HT1080 (cell line): ENCODE data around the gene NUP43. TPM values are rescaled to one million over a fixed set of nuclear protein-coding genes. Genes with fewer than 3 reads are reported as not detected.
A peak's percentile ranks its signal among the peaks of the same experiment; 100 is the strongest.
"Not testable (repeated sequence)": the region's sequence is repeated elsewhere in the genome, so short reads cannot be mapped to it uniquely, and the experiment has no call there.

ENCODE experiments used
- DNase-seq: peaks from one replicate; pipeline ENCODE4 v3.0.0-alpha.2; 2015; ENCODE audit warnings: low read depth
- polyA plus RNA-seq, 2 experiments: library from polyadenylated mRNA; depleted of rRNA; stranded (reverse); fragments of >200 nt; gene quantifications; 2 replicates each; pipeline ENCODE4 v1.2.3, GENCODE V29; 2015
- total RNA-seq: library from RNA; depleted of rRNA; stranded (reverse); fragments of >200 nt; shearing (Covaris generic); gene quantifications from 2 replicates; pipeline ENCODE4 v1.2.3, GENCODE V29; 2014; rRNA removed

NUP43 gene, protein sequence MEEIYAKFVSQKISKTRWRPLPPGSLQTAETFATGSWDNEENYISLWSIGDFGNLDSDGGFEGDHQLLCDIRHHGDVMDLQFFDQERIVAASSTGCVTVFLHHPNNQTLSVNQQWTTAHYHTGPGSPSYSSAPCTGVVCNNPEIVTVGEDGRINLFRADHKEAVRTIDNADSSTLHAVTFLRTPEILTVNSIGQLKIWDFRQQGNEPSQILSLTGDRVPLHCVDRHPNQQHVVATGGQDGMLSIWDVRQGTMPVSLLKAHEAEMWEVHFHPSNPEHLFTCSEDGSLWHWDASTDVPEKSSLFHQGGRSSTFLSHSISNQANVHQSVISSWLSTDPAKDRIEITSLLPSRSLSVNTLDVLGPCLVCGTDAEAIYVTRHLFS
- 42.5 and 49.7 TPM in 2 replicates for total RNA-seq
- 34.3 and 42.0 TPM in 2 replicates for polyA plus RNA-seq (2015; cell fraction: cytosol; rRNA removed)
- polyA plus RNA-seq (2015; cell fraction: nucleus; rRNA removed), result 69.6 and 90.1 TPM in 2 replicates

DNA sequence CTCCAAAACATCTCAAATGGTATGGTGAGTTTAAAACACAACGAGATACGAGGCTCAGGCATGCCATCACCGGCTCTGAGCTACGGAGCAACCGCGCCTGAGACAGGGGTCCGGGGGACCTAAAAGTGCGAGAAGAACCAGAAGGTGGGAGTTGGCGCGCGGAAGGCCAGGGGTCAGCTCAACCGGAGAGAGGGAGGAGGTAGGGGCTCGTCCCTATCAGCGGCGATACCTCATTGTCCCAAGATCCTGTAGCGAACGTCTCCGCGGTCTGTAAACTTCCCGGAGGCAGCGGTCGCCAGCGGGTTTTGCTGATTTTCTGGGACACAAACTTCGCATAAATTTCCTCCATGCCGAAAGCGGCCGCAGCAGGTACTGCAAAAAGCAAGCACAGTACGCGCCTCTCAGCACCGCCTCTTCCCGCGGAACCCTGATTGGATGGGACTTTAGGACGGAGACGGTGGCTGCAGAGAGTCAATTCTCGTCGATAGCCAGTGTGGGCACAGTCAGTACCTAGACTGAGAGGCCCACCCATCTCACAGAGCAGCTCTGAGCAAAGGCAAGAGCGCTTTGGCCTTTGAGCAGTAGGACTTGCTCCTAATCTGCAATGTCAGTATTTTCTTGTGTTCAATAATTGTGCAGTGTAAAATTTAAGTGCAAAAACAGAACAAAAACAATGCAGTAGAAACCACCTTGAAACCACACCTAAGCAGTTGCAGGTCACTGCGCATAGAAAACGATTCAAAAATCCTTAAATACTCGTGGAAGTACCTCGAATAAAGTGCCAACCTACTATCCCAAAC lies at the start of gene NUP43:
Gene NUP43 (minus strand): TSS at position 383 of the 800 bp plus-strand sequence. CDS start 34 bp downstream, at position 349.
- peak; percentile 89 for DNase-seq

DNA sequence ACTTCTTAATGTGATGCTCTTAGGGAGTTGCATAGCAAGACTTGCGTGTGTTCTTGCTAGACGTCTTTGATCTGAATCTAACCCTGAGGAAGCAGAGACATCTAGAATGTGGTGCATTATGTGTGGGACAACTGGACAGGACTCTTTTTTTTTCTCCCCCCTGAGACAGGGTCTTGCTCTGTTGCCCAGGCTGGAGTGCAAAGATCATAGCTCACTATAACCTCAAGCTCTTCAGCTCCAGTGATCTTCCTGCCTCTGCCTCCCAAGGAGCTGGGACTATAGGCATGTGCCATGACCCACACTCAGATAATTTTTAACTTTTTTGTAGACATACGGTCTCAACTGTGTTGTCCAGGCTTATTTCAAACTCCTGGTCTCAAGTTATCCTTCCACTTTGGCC lies 37.2 kb upstream of the NUP43 start:
- DNase-seq, result no peak

DNA sequence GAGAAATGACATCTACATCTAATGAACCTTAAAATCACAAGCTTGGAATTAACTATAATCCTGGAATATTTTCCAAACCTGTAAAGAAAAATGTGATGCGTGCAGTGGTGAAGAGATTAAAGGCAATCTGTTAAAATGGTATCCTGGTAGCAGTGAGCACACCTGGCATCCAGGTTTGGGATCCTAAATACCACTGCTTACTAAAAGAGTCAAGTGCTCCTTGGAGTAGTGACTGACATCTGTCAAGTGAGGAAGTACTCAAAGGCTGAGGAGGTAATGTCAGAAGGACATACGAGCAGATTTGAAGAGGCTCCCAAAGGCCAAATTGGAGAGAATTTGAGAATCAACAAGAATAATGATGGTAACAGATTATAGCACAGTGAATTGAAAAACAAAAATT lies 36.0 kb upstream of the NUP43 start:
- DNase-seq, result no peak

DNA sequence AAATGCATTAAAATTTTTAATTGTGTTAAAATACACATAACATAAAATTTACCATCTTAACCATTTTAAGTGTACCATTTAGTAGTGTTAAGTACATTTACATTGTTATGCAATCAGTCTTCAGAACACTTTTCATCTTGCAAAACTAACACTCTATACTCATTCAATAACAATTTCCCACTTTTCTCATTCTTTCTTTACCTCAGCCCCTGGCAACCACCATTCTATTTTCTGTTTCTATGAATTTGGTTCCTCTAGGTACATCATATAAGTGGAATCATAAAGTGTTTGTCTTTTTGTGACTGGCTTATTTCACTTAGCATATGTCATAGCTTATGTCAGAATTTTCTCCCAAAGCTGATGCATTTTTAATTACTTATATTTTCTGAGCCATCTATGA lies 35.4 kb upstream of the NUP43 start:
- no peak for DNase-seq

DNA sequence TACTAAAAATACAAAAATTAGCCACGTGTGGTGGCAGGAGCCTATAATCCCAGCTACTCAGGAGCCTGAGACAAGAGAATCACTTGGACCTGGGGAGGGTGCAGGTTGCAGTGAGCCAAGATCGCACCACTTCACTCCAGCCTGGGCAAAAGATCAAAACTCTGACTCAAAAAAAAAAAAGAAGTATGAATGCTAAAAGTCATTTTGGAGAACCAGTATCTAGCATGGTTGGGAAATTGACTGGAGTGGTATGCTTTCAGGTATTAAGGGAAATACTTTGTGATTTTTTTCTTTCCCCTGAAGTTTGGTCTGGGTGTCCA lies 33.3 kb upstream of the NUP43 start:
- no peak for DNase-seq

DNA sequence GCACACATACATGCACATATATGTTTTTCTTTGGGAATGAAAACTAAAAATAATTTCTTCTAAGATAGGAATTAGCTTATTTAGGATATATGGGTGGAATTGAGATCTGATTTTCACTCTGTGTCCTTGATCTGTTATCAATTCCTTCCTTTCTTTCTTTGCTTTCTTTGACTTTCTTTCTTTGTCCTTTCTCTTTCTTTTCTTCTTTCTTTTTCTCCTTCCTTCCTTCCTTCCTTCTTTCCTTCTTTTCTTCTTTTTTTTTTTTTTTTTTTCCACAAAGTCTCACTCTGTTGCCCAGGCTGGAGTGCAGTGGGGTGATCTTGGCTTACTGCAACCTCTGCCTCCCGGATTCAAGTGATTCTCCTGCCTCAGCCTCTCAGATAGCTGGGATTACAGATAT lies 31.3 kb upstream of the NUP43 start:
- DNase-seq, result no peak

DNA sequence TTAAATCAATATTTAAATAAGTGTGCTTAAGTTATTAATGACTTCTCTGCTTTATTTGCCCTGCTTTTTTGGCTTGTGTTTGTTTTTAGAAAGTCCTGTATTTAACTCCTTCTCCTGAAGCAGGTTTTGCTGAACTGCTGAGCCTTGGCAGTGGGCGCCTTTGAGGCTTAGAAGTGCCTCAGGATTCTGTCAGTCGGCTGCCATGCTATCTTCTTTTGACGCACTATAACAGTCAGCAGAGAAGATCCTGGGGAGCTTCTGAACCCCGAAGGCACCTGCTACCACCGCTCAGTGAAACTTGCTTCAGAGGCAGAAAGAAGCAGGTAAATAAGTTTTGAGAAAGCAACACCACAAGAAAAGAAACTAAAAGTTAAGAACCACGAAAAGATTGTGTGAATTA lies 25.6 kb upstream of the NUP43 start:
- no peak for DNase-seq

DNA sequence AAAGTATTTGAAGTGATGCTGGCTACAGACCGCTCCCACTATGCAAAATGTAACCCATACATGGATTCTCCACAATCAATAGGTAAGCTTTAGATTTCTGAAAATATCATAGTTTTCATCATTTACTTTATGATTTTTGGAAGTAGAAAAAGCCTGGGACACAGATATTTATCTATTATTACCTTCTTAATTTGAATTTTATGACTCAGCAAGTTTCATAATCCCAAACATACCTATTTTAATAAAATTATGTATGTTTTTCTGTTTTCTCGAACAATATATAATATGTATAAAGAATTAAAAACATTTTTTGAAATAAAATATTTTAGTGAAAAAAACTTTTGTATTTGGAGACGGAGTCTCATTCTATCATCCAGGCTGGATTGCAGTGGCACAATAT lies 24.9 kb upstream of the NUP43 start:
- DNase-seq, result no peak

DNA sequence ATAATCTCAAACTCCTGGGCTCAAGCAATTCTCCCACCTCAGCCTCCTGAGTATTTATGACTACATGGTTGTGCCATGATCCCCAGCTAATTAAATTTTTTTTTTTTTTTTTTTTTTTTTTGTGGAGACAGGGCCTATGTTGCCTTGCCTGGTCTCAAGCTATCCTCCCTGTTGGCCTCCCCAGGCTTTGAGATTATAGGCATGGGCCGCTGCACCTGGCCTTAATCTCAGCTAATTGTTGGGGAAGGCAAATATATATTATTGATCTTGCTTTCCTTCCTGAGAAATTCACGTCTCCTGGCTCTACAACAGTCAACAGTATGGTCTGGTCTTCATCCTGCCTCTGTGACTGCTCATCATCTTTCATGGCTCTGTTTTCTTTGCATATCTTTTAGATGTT lies 23.3 kb upstream of the NUP43 start:
- DNase-seq, result no peak

DNA sequence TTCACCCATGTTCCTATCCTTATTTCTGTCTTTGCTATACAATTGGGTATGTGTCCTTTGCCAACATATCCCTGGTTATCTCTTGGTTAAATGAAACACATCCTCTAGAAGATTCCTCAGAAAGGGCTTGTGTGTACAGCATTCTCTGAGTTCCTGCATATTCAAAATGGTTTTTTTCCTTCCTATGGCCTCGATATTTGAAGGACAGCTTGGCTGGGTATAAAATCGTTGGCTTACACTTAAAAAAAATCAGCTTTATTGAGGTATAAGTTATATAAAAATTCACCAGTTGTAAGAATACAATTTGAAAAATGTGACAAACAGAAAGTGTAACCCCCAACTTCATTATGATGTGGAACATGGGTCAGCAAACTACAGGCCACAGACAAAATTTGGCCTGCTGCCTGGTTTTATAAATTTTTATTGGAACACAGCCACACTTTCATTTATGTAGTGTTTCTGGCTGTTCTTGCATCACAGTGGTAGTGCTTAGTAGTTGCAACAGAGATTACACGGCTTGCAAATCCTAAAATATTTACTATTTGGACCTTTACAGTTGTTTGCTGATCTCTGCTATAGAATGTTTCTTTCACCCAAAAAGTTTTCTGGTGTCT lies 19.9 kb upstream of the NUP43 start:
- DNase-seq, result peak; percentile 33

DNA sequence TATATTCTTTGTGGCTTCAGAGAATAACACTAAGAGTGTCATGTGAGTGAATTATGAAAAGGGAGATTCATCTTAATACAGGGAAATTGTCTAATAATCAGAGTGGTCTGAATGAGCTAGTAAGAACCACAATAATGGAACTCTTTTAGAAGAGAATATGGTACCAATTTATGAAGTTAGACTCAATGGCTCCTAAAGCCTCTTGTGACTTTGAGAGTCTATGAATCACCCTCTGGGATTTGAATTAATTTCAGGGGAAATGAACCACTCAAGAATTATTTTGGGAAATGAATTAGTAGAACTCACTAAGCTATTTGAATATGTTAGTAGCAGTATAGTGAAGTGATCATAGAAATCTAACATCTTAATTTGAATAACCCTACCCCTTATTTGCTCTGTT lies 17.5 kb upstream of the NUP43 start:
- DNase-seq, result no peak

DNA sequence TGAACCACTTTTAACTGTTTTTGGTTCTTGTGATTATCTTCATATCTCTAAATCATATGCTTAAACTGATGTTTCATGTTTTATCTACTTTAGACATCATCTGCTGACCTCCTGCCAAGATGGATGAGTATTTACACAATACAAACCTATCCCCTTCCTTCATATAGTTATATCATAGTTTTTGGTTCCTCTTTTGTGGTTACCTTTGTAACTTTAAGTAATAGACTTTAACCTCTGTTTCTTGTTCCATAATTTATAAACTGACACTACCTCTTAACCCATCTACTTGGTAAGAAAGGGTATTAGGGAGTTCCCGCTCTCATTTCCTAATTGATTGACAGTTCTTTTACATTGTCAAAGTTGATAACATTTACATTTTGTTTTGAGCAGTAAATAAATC lies 15.1 kb upstream of the NUP43 start:
- DNase-seq, result no peak

DNA sequence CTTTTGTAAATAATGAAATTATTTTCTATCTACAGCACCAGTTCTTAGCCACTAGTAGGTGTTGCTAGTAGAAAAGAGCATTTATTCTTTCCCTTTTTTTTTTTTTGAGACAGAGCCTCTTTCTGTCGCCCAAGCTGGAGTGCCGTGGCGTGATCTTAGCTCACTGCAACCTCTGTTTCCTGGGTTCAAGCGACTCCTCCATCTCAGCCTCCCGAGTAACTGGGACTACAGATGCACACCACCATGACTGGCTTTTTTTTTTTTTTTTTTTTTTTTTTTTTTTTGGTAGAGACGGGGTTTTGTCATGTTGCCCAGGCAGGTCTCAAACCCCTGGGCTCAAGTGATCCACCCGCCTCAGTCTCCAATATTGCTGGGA lies 9.9 kb upstream of the NUP43 start:
- no peak for DNase-seq

DNA sequence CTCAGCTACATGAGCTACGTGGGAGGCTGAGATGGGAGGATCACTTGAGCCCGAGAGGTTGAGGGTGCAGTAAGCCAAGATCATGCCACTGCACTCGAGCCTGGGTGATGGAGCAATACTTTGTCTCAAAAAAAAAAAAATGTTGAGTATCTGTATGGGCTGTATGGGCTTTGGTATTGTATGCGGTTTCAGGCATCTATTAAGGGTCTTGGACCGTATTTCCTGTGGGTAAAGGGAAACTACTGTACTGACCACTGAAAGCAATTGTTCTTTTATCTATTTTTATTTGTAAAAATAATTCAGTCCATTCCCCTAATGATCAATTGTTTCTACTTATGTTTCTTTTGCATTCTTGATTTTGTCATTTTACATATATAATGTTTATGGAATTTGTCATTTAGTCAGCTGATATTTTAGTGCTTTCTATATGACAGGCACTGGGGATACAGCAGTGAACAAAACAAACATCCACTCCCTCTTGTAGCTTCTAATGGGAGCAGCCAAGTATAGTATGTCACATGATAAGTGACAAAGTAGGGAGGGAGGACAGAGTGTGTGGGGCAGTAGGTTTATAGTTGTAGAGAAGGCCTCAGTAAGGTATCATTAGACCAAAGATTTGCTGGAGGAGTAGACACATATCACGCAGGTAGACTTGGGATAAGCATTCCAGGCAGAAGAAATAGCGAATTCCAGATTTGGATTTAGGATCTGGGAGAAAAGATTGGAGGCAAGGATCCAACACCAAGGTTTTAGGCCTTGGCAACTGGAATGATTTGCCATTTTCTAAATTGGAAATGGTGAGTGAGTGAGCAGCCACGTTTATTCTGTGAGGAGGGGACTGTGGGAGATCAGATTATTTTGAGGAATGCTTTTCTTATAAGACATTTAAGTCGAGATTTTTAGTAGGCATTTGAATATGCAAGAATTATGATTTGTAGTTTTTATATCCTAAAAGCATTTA lies 9.3 kb upstream of the NUP43 start:
- no peak for DNase-seq

DNA sequence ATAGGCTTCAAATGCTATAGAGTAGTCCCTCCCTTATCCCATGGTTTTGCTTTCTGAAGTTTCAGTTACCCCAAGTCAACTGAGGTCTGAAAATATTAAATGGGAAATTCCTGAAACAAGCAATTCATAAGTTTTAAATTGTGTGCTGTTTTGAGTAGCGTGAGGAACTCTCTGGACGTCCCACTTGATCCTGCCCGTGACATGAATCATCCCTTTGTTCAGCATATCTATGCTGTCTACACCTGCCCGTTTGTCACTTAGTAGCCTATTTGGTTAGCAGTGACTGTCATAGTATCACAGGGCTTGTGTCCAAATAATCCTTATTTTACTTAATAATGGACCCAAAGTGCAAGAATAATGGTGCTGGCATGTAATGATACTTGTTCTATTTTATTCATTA lies 8.2 kb upstream of the NUP43 start:
- DNase-seq, result no peak

DNA sequence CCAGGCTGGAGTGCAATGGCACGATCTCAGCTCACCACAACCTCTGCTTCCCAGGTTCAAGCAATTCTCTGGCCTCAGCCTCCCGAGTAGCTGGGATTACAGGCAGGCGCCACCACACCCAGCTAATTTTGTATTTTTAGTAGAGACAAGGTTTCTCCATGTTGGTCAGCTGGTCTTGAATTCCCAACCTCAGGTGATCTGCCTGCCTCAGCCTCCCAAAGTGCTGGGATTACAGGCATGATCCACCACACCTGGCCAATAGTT lies 7.0 kb upstream of the NUP43 start:
- not testable (repeated sequence) for DNase-seq

DNA sequence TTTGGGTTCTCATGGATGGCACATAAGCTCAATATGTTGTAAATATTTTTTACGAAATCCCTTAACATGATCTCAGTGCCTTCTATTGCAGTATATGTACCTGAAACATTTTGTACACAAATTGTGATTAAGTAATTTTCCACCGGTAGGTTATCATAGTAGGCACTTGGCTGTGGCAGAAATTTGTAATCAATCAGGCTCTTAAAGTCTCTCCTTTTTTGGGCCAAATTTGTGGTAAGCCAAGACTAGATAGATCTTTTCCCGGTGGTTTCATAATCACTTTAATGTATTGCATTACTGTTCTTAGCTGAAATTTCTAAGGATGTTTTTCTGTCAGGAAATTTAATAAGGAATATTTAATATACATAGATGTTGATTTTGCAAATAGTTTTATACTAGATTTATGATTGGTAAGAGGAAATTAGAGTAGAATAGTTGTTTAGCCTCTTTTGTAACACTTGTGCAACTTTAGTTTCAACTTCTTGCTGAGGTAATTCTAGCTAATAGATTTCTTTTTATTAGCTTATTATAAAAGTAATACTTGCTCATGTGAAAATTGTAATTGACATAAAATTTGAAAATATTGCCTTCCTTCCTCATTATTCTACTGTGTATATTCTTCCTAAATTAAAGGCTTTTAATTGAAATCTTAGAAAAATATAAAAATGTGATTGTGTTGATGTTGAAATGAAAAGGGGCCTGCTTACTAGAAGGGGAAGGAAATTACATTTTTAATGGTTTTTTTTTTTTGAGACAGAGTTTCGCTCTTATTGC lies 6.5 kb upstream of the NUP43 start:
- DNase-seq, result no peak

DNA sequence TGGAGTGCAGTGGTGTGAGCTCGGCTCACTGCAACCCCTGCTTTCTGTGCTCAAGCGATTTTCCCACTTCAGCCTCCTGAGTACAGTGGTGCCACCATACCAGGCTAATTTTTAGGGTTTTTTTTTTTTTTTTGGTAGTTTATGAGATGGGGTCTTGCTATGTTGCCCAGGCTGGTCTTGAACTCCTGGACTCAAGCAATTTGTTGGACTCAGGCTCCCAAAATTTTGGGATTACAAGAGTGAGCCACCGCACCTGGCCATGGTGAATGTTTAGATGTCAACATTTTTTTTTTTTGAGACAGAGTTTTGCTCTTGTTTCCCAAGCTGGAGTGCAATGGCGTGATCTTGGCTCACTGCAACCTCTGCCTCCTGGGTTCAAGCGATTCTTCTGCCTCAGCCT lies 5.6 kb upstream of the NUP43 start:
- DNase-seq, result not testable (repeated sequence)

DNA sequence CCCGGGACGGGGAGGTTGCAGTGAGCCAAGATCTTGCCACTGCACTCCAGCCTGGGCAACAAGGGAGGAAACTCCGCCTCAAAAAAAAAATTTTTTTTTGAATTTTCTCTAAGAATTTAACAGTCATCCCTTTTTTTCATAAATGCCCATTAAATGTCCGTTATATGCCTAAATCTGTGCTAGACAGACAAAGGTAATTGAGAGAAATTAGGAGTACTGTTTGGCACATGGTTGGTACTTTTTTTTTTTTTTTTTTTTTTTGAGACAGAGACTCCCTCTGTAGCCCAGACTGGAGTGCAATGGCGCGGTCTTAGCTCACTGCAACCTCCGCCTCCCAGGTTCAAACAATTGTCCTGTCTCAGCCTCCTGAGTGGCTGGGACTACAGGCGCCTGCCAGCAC lies 4.9 kb upstream of the NUP43 start:
- DNase-seq, result no peak

DNA sequence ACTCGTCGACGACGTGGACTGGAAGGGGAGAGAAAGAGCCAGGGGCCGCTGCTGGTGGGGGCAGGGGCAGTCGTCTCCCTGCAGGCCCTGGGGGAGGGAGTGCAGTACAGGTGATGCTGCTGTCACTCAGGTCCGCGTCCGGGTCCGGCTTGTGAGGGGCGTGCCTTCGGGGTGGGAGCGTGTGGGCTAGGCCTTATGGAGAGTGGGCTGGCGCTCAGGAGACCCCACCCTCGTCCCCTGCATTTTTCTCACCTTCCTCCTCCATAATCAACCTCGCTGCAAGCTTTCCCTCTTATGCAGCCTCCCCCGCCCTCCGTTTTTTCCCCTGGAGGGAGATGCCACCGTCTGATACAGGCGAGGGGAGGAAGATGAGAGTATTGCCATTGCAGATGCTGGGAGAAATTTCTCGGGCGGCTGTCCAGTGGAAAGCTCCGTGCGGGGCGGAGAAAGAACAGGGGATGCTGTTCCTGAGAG lies 3.8 kb upstream of the NUP43 start:
- DNase-seq, result peak; percentile 80
